Neural progenitor cell (in vitro differentiated cells): Measurements from ENCODE around the gene ACTRT2. TPM values are rescaled to one million over a fixed set of nuclear protein-coding genes. Genes with fewer than 3 reads are reported as not detected.

Experiments used
- DNase-seq: peaks from one replicate; pipeline ENCODE4 v3.0.0-alpha.2; 2016; ENCODE audit warnings: low spot score
- H2AFZ ChIP-seq: fragments of 200-600 bp; sonication (generic); replicated peaks from 2 replicates; pipeline ENCODE4 v1.6.1; 2016; ENCODE audit warnings: antibody characterized with exemption
- H3F3A ChIP-seq: fragments of 200-600 bp; sonication (generic); 2 replicates; pipeline ENCODE4 v1.6.1; 2016; ENCODE audit warnings: antibody characterized with exemption, low read depth
- H3K27ac ChIP-seq: fragments of 200-600 bp; sonication (generic); 2 replicates; pipeline ENCODE4 v1.5.1; 2016; ENCODE audit warnings: mild to moderate bottlenecking
- H3K27me3 ChIP-seq: fragments of 200-600 bp; sonication (generic); 2 replicates; pipeline ENCODE4 v1.6.1; 2016; ENCODE audit warnings: mild to moderate bottlenecking, moderate library complexity
- H3K36me3 ChIP-seq: fragments of 200-600 bp; sonication (generic); 2 replicates; pipeline ENCODE4 v1.5.1; 2016
- H3K4me1 ChIP-seq: fragments of 200-600 bp; sonication (generic); 2 replicates; pipeline ENCODE4 v1.6.1; 2016; ENCODE audit warnings: mixed run types
- H3K4me2 ChIP-seq: fragments of 200-600 bp; sonication (generic); 2 replicates; pipeline ENCODE4 v1.6.1; 2016
- H3K4me3 ChIP-seq: fragments of 200-600 bp; sonication (generic); 2 replicates; pipeline ENCODE4 v1.5.1; 2016
- H3K79me2 ChIP-seq: fragments of 200-600 bp; sonication (generic); 2 replicates; pipeline ENCODE4 v1.6.1; 2016; ENCODE audit warnings: low read depth
- H3K9ac ChIP-seq: fragments of 200-600 bp; sonication (generic); 2 replicates; pipeline ENCODE4 v1.6.1; 2016
- H3K9me3 ChIP-seq: fragments of 200-600 bp; sonication (generic); 2 replicates; pipeline ENCODE4 v1.5.1; 2016; ENCODE audit warnings: low read depth
- H4K20me1 ChIP-seq: fragments of 200-600 bp; sonication (generic); 2 replicates; pipeline ENCODE4 v1.6.1; 2016; ENCODE audit warnings: low read depth
- H3K27ac Mint-ChIP-seq: 3 replicates; pipeline ENCODE4 v1.8.0; 2021; ENCODE audit warnings: mixed read lengths
- H3K27me3 Mint-ChIP-seq: 2 replicates; pipeline ENCODE4 v1.8.0; 2022; ENCODE audit warnings: low read depth, mild to moderate bottlenecking, inconsistent platforms, moderate library complexity, mixed read lengths; ENCODE audit not compliant: insufficient read depth
- H3K36me3 Mint-ChIP-seq: 3 replicates; pipeline ENCODE4 v1.8.0; 2021; ENCODE audit warnings: mixed read lengths
- H3K4me1 Mint-ChIP-seq: 3 replicates; pipeline ENCODE4 v1.8.0; 2021; ENCODE audit warnings: mixed read lengths
- H3K4me3 Mint-ChIP-seq: 3 replicates; pipeline ENCODE4 v1.8.0; 2021; ENCODE audit warnings: mild to moderate bottlenecking, moderate library complexity, mixed read lengths
- H3K9me3 Mint-ChIP-seq: 3 replicates; pipeline ENCODE4 v1.8.0; 2020; ENCODE audit warnings: mixed read lengths
- EZH2 ChIP-seq: fragments of 200-600 bp; sonication (generic); IDR thresholded peaks from 2 replicates; pipeline ENCODE4 v1.6.1; 2017; ENCODE audit warnings: antibody characterized with exemption, mild to moderate bottlenecking, moderate library complexity
- EZH2phosphoT487 ChIP-seq: fragments of 200-600 bp; sonication (generic); IDR thresholded peaks from 2 replicates; pipeline ENCODE4 v1.6.1; 2017; ENCODE audit warnings: antibody characterized with exemption
- total RNA-seq: library from RNA; depleted of rRNA; stranded (reverse); fragments of >200 nt; gene quantifications from 2 replicates; pipeline ENCODE4 v1.2.3, GENCODE V29; 2015; ENCODE audit warnings: low replicate concordance
- TF ChIP-seq, protein P1 (sequence below): fragments of 200-600 bp; sonication (generic); IDR thresholded peaks from 2 replicates; pipeline ENCODE4 v1.5.1; 2017; ENCODE audit warnings: antibody characterized with exemption, mild to moderate bottlenecking

ACTRT2 gene
- total RNA-seq, 1 donor from 2014 or later: not detected

DNA sequence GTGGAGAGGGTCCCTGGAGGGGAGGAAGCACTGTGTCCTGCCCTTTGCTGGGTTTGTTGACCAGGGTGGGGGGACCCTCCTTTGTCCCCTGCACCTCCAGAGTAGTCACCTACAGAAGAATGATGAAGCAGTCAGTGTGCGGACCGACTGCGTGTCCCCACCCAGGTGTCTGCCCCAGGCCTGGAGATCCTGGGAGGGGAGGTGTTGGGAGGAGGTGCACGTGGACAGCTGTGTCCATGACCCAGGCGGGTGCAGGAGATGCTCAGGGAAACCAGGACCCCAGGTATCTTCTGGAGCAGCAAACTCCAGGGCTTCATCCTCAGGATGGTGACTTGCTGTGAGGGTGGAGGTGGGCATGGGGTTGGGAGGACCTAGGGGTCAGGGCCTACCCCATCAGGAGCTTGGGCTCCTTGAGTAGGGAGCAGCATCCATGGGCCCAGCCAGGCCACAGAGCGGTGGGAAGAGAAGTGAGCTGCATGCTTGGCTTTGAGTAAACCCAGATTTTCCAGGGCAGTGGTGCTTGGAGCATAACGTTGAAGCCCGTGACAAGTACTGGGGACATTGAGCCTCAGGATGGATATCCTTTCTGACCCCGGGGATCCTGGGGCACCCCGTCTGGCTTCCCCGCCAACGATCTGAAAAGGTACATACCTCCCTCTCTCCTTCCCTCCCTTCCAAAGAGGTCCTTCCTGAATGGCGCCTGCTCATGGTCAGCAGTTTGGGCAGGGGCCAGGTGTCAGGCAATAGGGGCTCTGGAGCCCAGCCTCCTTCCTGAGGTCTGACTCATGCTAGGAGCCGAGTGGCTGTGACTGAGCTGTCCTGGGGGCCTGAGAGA lies 13.7 kb downstream of the ACTRT2 start:
- H3K9me3 ChIP-seq: no peaks in the 10 kb centered on the region
- TF ChIP-seq, protein P1, sequence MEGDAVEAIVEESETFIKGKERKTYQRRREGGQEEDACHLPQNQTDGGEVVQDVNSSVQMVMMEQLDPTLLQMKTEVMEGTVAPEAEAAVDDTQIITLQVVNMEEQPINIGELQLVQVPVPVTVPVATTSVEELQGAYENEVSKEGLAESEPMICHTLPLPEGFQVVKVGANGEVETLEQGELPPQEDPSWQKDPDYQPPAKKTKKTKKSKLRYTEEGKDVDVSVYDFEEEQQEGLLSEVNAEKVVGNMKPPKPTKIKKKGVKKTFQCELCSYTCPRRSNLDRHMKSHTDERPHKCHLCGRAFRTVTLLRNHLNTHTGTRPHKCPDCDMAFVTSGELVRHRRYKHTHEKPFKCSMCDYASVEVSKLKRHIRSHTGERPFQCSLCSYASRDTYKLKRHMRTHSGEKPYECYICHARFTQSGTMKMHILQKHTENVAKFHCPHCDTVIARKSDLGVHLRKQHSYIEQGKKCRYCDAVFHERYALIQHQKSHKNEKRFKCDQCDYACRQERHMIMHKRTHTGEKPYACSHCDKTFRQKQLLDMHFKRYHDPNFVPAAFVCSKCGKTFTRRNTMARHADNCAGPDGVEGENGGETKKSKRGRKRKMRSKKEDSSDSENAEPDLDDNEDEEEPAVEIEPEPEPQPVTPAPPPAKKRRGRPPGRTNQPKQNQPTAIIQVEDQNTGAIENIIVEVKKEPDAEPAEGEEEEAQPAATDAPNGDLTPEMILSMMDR: no peak
- no peak for TF ChIP-seq EZH2phosphoT487
- no peak for TF ChIP-seq EZH2
- H3K4me2 ChIP-seq: no peak overlapping the region
- H3K9ac ChIP-seq: no peak overlapping the region
- H3F3A ChIP-seq: no peaks in the 10 kb centered on the region
- H3K27me3 ChIP-seq: no peaks in the 10 kb centered on the region
- Mint-ChIP-seq H3K27me3 (no peaks in the 10 kb centered on the region), H3K36me3 (no peaks in the 10 kb centered on the region), H3K9me3 (no peaks in the 10 kb centered on the region), H3K4me3 (no peak overlapping the region), H3K4me1 (peaks cover 16% of the 10 kb centered on the region), H3K27ac (no peak overlapping the region)
- no peak for DNase-seq
- H3K4me1 ChIP-seq: no peaks in the 10 kb centered on the region
- no peak overlapping the region for H3K4me3 ChIP-seq
- no peak overlapping the region for H3K27ac ChIP-seq
- H2AFZ ChIP-seq: no peak overlapping the region
- H3K79me2 ChIP-seq: no peaks in the 10 kb centered on the region
- H3K36me3 ChIP-seq: no peaks in the 10 kb centered on the region
- H4K20me1 ChIP-seq: no peaks in the 10 kb centered on the region

DNA sequence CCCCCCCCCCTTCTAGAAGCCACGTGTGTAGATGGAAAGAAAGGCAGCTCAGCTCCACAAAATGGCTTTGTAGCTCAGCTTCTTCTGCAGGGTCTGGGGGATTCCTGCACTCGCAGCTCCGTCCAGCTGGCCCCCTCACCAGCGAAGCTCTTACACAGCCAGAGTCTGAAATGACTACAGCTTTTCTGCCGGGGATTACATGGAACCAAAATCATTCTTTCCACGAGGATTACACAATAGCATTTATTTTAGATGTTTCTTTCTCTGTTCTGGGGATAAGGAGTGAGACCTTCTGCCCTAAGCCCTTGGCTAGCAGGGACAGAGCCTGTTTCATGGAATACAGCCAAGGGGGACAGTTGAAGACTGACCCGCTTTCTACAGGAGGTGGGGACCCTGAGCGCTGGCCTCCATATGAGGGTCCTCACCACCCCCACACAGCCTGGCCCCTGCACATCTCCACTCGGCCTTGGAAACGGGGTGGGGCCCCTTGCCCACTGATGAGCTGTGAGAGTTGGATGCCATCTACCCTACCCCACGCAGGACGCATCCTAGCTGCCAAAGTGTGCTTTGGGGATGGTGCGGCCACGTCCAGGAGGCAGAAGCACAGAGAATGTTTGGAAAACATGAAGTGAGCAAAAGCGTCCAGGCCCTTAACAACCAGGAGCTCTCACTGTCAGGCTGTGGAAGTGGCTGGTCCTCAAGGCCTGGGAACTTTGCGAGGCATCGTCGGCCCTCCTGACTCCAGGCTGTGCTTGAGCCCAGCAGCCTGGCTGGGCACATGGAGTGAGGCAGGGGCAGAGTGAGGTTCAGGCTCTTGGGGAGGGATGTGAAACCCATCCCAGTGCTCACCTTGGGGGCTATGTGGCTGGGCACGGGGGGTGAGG lies 14.5 kb downstream of the ACTRT2 start:
- Mint-ChIP-seq H3K36me3 (no peaks in the 10 kb centered on the region), H3K27me3 (no peaks in the 10 kb centered on the region), H3K4me1 (peaks cover 16% of the 10 kb centered on the region), H3K4me3 (no peak overlapping the region), H3K27ac (peak overlapping the region; percentile 47), H3K9me3 (no peaks in the 10 kb centered on the region)
- H3K4me2 ChIP-seq: no peak overlapping the region
- no peak overlapping the region for H2AFZ ChIP-seq
- H3K79me2 ChIP-seq: no peaks in the 10 kb centered on the region
- H3K36me3 ChIP-seq: no peaks in the 10 kb centered on the region
- no peak overlapping the region for H3K4me3 ChIP-seq
- H3K4me1 ChIP-seq: no peaks in the 10 kb centered on the region
- no peak overlapping the region for H3K9ac ChIP-seq
- H3F3A ChIP-seq: no peaks in the 10 kb centered on the region
- H3K27me3 ChIP-seq: no peaks in the 10 kb centered on the region
- no peak for DNase-seq
- H3K9me3 ChIP-seq: no peaks in the 10 kb centered on the region
- H4K20me1 ChIP-seq: no peaks in the 10 kb centered on the region
- no peak overlapping the region for H3K27ac ChIP-seq
- TF ChIP-seq, protein P1: no peak
- TF ChIP-seq EZH2phosphoT487: no peak
- TF ChIP-seq EZH2: no peak

DNA sequence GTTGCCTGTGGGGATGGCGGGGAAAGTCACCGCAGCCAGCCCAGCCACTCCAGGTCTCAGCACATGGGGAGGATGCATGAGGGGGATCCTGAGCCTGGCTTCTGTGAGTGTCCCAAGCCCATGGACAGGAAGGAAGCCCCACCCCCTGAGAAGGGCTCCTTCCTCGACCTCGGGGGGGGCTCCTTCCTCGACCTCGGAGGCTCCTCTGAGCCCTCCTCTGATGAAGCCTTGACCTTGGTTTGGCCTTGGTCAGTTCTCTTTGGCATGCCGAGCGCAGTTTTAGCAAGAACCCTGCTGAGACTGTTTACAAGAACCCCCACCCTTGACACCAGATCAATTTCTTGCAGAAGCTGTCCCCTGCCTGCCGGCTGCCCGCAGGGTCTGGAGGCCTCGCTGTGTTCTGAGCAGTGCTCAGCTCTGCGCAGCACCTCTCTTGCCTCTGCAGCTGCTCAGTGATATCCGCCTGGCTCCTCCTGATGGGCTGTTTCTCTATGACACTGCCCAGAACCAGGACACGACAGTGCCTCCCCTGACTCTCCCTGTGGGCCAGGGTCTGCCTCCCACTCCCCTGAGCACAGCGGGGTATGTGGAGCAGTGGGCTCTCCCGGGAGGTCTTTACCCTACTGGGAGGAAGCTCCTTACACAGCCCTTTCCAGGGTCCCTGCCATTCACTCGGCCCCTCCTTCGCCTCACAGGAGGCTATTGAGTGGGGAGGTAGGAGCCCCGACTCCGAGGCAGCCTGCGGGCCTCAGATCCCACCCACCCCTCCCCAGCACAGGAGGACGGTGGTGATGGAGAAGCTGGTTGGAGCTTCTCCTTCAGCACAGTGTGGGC lies 15.4 kb downstream of the ACTRT2 start:
- H3K9me3 Mint-ChIP-seq: no peaks in the 10 kb centered on the region
- Histone ChIP-seq H3K4me2 (no peak overlapping the region), H3K27ac (no peak overlapping the region), H4K20me1 (no peaks in the 10 kb centered on the region), H2AFZ (no peak overlapping the region), H3K4me1 (no peaks in the 10 kb centered on the region), H3F3A (no peaks in the 10 kb centered on the region), H3K9ac (no peak overlapping the region), H3K36me3 (no peaks in the 10 kb centered on the region), H3K4me3 (no peak overlapping the region), H3K27me3 (no peaks in the 10 kb centered on the region), H3K79me2 (no peaks in the 10 kb centered on the region), H3K9me3 (peaks cover 3% of the 10 kb centered on the region)
- H3K4me3 Mint-ChIP-seq: no peak overlapping the region
- TF ChIP-seq, protein P1: no peak
- no peak for TF ChIP-seq EZH2
- TF ChIP-seq EZH2phosphoT487: no peak
- no peaks in the 10 kb centered on the region for H3K27me3 Mint-ChIP-seq
- no peak overlapping the region for H3K27ac Mint-ChIP-seq
- DNase-seq: no peak
- peaks cover 16% of the 10 kb centered on the region for H3K4me1 Mint-ChIP-seq
- H3K36me3 Mint-ChIP-seq: no peaks in the 10 kb centered on the region
